Measurements from ENCODE around the gene GRAMD4.
"Not testable (repeated sequence)": the region's sequence is repeated elsewhere in the genome, so short reads cannot be mapped to it uniquely, and the experiment has no call there.

Gene GRAMD4

GRCh38 chr22:46622081-46622521, 1.9 kb downstream of the GRAMD4 start:
- DNase-seq, result no peak

GRCh38 chr22:46625113-46625842, 5.1 kb downstream of the GRAMD4 start:
- DNase-seq, result no peak

DNA sequence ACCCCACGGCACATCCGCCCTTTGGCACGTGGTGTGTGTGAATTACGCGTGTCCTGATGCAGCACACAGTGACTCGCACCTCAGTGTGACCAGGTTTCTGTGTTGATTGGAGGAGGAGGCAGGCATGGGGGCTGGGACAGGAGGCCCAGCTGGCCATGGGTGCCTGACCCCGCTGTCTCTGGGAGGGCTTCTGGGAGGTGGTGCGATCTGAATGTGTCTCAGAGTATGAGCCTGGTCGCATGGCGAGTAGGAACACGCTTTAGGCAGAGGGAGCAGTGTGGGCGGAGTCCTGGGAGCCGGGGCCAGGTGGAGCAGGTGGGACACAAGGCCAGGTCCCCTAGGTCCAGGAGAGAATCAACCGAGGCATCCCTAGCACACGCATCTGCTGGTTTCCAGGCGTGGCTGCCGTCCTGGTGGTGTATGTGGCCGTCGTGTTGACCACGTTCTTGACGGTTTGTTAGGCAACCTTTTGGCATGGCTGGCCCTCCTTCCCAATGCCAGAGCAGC, 5.7 kb downstream of the GRAMD4 start:
- DNase-seq, result no peak

- no peak for DNase-seq
Observed at GRCh38 chr22:46626356-46626755, 6.2 kb downstream of the GRAMD4 start.

DNA sequence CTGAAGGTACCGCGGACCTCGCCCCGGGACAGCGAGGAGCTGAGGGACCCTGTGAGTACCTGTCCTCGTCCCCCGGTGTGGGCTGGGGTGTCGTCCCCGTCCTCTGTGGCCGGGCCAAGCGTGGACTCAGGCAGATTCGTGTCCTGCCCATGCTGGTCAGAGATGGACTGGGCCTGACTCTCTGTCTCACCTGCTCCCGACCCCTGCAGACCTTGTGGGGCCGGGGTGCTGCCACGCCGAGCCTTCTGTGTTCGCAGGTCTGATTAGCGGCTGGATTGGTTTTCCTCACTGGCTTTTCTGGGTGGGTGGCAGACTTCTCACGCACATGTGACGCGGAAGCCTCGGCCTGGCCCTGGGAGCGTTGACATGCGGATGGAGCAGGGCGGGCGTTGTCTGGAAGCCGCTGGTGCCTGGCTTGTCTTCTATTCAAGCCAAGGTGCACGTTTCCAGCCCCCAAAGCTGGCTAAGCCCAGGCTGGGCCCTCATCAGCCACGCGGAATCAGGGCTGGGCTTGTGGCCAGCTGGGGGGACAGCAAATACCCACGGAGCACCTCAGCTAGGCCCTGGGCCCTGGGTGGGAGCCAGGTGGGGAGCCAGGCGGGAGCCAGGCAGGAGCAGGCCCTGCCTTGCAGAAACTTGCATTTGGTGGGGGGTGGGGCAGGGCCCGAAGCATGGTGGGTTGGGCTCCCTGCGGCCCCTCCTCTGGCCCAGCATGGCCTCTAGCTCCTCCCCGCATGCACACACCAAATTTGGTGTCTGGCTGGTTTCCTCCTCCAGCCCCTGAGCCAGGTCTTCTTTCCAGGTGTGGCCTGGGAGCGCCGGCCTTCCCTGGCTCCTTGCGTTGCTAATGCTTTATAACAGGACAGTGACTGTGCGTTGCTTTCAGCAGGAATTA, 7.0 kb downstream of the GRAMD4 start:
- DNase-seq, result no peak

GRCh38 chr22:46627806-46628482, 7.8 kb downstream of the GRAMD4 start:
- DNase-seq, result no peak

- DNase-seq, result no peak
Observed at GRCh38 chr22:46628756-46629155, 8.6 kb downstream of the GRAMD4 start.

DNA sequence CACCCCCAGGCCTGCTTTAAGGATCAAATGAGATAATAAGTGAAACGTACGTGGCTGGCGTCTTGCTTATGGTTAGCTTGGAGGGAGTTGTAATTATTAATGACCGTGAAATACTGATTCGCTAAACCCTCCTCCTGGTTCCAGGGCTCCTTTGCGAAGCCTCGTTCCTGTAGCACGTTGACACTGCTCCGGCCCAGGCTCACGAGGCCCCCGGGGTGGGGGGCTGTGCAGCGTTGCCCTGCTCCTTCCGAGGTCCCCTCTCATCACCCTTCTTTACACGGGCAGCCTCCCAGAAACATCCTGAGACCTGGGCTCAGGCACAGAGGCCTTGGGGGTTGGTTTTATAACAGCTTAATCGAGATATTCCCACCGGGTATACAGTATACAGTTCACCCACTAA, 9.1 kb downstream of the GRAMD4 start:
- no peak for DNase-seq

DNA sequence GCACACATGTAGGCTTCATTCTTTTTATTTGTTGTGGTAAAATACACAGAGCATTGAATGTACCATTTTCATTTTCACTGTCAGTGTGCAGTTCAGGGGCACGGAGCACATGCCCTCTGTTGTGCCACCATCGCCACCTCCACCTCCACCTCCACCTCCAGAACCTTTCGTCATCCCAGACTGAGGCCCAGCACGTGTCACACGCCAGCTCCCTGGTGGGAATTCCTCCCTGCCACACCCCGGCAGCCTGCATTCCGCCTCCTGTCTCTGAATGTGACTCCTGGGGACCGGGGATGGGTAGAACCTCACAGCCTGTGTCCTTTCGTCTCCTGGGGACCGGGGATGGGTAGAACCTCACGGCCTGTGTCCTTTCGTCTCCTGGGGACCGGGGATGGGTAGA, 10.9 kb downstream of the GRAMD4 start:
- no peak for DNase-seq

DNA sequence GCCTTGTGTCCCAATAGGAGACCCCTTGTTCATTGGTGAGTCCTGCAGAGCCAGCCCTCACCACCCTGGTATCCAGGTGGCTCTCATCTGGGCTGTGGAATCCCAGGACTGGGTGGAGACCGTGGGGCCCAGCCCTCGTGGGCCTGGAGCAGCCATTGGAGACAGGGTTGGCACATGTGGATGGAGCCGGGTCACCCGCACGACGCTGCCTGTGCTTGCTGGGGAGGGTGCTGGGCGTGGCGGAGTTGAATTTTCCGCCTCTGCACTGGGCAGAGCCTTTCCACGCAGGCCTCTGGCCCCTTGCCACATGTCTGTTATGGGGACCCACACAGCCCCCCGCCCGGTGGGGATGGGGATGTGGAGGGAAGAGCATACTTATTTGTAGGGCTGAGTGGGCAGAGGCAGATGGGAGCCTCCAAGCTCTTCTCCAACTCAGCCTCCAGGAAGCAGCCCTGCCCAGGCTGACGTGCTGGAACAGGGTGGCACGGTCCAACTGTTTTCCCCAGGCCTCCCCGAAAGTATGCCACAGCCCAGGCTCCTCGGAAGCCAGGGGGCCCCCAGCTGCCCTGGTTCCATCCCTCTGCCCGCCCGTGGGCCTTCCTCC, 12.6 kb downstream of the GRAMD4 start:
- DNase-seq, result no peak

- DNase-seq, result no peak
Observed at GRCh38 chr22:46633334-46633890, 13.2 kb downstream of the GRAMD4 start.

GRCh38 chr22:46634011-46634699, 14.0 kb downstream of the GRAMD4 start:
- DNase-seq, result no peak

- DNase-seq, result not testable (repeated sequence)
Observed at GRCh38 chr22:46634973-46635685, 14.9 kb downstream of the GRAMD4 start.

DNA sequence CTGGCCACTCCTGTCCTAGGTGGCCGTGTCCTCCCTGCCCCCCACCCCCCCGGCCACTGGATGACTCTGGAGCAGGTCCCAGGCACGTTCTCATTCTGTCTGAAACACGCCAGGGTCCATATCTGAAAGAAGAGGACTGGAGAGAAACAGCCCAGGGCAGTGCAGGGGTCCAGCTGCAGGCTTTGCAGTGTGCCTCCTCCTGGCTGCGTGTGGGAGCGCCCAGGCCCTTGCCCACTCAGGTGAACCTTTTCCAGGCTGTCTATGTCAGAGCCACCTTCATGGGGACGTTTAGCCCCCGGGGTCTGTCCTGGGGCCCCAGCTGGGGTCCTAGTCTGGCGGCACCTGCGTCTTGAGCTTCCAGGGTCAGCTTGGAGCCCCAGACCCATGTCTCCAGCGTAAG, 15.6 kb downstream of the GRAMD4 start:
- no peak for DNase-seq

DNA sequence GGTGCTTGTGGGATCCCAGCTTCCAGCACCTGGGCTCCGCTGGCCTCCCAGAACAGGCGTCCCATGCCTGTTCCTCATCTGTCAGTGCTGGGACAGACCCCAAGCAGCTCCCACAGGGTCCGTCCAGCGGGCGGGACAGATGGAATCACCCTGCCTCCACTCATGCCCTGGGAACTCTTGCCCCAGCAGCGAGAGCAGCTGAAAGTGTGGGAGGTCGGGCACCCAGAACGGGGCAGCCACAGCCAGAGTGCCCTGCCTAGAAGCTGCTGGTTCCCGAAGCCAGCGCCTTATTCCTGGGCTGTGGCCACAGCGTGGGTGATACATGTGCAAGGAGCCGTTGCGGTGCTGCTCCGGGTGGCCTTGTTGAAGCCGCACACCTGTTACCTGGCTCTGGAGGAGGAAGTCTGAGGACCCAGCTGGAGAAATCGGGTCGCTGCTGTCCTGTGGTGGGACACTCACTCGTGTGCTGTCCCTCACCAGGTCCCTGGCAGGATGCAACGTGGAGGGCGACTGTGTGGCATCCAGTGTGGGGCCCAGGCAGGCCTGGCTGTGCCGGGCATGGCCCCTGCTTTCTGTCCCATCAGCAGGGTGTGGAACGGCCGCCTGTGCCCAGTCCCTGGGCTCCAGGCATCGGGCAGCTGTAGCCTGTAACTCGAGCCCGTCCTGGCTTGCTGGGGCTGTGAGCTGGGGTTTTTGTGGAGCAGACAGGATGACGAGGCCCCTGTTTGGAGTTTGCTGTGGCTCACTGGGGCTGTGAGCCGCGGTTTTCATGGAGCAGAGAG, 16.2 kb downstream of the GRAMD4 start:
- no peak for DNase-seq

GRCh38 chr22:46637711-46638600, 17.8 kb downstream of the GRAMD4 start:
- no peak for DNase-seq

DNA sequence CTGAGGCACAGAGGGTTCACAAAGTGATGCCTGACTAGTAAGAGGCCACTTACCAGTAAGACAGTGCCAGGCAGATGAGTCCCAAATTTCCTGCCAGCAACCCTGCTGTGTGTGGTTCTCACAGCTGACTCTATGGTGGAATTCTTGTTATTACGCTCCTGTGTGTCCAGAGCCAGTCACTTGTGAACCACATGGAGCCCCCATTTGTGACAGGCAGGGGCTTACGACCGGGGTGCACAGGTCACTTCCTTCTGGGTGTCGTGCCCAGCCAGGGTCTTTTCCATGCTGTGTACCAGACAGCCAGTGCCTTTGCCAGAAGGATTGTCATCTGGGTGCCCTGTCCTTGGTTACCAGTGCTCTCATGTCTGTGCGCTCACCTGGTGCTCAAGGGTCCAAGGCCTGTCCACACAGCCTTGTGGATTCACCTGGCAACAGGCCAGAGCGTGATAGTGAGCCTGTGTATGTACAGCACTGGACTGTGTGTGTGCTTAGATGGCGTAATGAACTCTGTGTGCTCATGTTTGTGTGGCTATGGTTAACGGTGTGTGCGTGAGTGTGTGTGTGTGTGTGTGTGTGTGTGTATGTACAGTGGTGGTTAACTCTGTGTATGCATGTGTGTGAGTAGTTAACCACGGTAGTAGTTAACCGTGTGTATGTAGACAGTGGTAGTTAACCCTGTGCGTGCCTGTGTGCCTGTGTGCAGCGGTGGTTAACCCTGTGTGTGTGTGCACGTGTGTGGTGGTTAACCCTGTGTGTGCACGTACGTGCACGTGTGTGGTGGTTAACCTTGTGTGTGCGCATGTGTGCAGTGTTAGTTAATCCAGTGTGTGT, 18.6 kb downstream of the GRAMD4 start:
- no peak for DNase-seq

GRCh38 chr22:46639843-46640242, 19.7 kb downstream of the GRAMD4 start:
- no peak for DNase-seq

Data from activated CD4-positive, alpha-beta T cell treated with anti-CD3 and anti-CD28 coated beads, Interleukin-2, amount 50 U/mL, for 48 hours (primary cell).